Naive B cell (primary cell): ENCODE measurements around the gene LARP4B. TPM values are rescaled to one million over a fixed set of nuclear protein-coding genes. Genes with fewer than 3 reads are reported as not detected.
A peak's percentile ranks its signal among the peaks of the same experiment; 100 is the strongest.
"Not testable (repeated sequence)": the region's sequence is repeated elsewhere in the genome, so short reads cannot be mapped to it uniquely, and the experiment has no call there.

Source experiments
- ATAC-seq, 2 donors: fragments of 150-1000 bp; cut with Tn5 transposase; 2 replicates each; pipeline ENCODE4 v1.10.0; 2021; ENCODE audit warnings: low read depth in 2 of 2, mild to moderate bottlenecking in 2 of 2, moderate library complexity in 2 of 2
- DNase-seq: peaks from one replicate; pipeline ENCODE4 v3.0.0; 2022
- H3K27ac Mint-ChIP-seq, 6 donors: one replicate each; pipeline ENCODE4 v1.8.0; 2020 to 2022; ENCODE audit warnings: mild to moderate bottlenecking in 6 of 6, mixed read lengths in 6 of 6, moderate library complexity in 5 of 6, inconsistent platforms in 2 of 6
- H3K27me3 Mint-ChIP-seq, 3 donors: one replicate each; pipeline ENCODE4 v1.8.0; 2021 to 2022; ENCODE audit warnings: mixed read lengths in 3 of 3, mild to moderate bottlenecking in 1 of 3
- H3K36me3 Mint-ChIP-seq, 2 donors: one replicate each; pipeline ENCODE4 v1.8.0; 2020 to 2022; ENCODE audit warnings: mixed read lengths in 2 of 2, inconsistent platforms in 1 of 2, mild to moderate bottlenecking in 1 of 2
- H3K4me1 Mint-ChIP-seq, 3 donors: one replicate each; pipeline ENCODE4 v1.8.0; 2020 to 2022; ENCODE audit warnings: mixed read lengths in 3 of 3, inconsistent platforms in 1 of 3, mild to moderate bottlenecking in 1 of 3, moderate library complexity in 1 of 3
- H3K4me3 Mint-ChIP-seq, 8 donors: one replicate each; pipeline ENCODE4 v1.8.0; 2020 to 2022; ENCODE audit warnings: mild to moderate bottlenecking in 8 of 8, mixed read lengths in 8 of 8, moderate library complexity in 8 of 8, inconsistent platforms in 2 of 8
- H3K9me3 Mint-ChIP-seq, 7 donors: one replicate each; pipeline ENCODE4 v1.8.0; 2020 to 2022; ENCODE audit warnings: mixed read lengths in 7 of 7, mild to moderate bottlenecking in 5 of 7, inconsistent platforms in 2 of 7, moderate library complexity in 1 of 7
- polyA plus RNA-seq, 6 donors: library from polyadenylated mRNA; unstranded; fragments of 300-500 nt; fragmentation: Illumina TruSeq; gene quantifications; one replicate each; pipeline ENCODE4 v1.2.3, GENCODE V29; 2021; ENCODE audit warnings: low read depth in 6 of 6

Gene LARP4B
- polyA plus RNA-seq, 6 donors from 2014 or later: 19.3 to 42.8 (median 33.1) TPM

DNA sequence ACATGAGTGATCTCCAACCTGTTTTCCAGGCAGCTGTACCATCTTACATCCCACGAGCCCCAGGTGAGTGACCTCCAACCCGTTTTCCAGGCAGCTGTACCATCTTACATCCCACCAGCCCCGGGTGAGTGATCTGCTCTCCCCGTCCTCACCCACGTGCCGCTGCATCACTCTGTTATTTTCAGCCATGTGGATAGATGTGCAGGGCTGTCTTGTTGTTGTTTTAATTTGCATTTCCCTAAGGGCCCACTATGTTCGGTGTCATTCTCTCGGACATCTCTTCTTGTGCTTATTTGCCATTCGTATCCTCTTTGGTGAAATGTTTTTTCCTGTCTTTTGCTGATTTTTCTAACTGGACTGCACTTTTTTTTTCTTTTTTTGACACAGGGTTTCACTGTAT is 17.9 kb upstream of the LARP4B start:
- peaks cover 0 to 9% (median 3%) of the 10 kb centered on the region in 3 donors for H3K4me1 Mint-ChIP-seq
- no peaks in the 10 kb centered on the region for H3K9me3 Mint-ChIP-seq
- DNase-seq (no peak), ATAC-seq (no peak)
- no peaks in the 10 kb centered on the region for H3K36me3 Mint-ChIP-seq
- H3K4me3 Mint-ChIP-seq: no peak overlapping the region
- no peak overlapping the region for H3K27ac Mint-ChIP-seq
- H3K27me3 Mint-ChIP-seq: peaks cover 3 to 19% (median 15%) of the 10 kb centered on the region in 3 donors

DNA sequence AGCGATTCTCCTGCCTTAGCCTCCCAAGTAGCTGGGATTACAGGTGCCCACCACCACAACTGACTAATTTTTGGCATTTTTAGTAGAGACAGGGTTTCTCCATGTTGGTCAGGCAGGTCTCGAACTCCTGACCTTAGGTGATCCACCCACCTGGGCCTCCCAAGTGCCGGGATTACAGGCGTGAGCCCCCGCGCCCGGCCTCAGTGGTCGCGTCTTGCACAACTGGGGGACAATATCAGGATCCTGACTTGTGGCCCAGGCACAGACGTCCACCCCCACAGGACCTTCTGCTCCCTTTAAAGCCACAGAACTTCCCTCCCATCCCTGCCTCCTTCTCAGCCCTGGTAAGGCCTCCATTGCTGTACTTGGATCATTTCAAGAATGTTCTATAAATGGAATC is 16.8 kb upstream of the LARP4B start:
- no peaks in the 10 kb centered on the region for H3K9me3 Mint-ChIP-seq
- no peak overlapping the region for H3K4me3 Mint-ChIP-seq
- ATAC-seq (no peak), DNase-seq (no peak)
- H3K27me3 Mint-ChIP-seq: peaks cover 0 to 12% (median 5%) of the 10 kb centered on the region in 3 donors
- H3K4me1 Mint-ChIP-seq: peaks cover 5 to 15% (median 14%) of the 10 kb centered on the region in 3 donors
- no peaks in the 10 kb centered on the region for H3K36me3 Mint-ChIP-seq
- peak overlapping the region in 1 of 6 donors; percentile 6 for H3K27ac Mint-ChIP-seq

DNA sequence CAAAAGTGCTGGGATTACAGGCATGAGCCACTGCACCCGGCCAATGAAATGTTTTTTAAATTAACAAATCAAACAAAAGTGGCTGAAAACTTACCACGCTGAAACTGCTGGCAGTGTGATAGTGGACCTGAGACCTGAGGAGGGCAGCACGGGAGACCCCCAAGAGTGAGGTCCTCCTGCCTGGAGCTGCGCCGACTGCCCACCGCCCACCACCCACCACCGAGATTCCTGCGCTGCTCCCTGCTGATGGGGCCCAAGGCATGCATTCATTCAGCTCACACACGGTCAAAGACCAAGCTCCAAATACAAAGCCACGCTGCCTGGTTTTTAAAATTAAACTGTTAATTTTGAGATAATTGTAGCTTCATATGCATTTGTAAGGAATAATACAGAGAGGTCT is 16.4 kb upstream of the LARP4B start:
- DNase-seq (no peak), ATAC-seq (no peak)
- Mint-ChIP-seq H3K27ac (peak overlapping the region in 1 of 6 donors; percentile 21), H3K36me3 (no peaks in the 10 kb centered on the region), H3K4me3 (no peak overlapping the region), H3K27me3 (peaks cover 0 to 12% (median 5%) of the 10 kb centered on the region in 3 donors), H3K9me3 (no peaks in the 10 kb centered on the region), H3K4me1 (peaks cover 5 to 15% (median 15%) of the 10 kb centered on the region in 3 donors)

DNA sequence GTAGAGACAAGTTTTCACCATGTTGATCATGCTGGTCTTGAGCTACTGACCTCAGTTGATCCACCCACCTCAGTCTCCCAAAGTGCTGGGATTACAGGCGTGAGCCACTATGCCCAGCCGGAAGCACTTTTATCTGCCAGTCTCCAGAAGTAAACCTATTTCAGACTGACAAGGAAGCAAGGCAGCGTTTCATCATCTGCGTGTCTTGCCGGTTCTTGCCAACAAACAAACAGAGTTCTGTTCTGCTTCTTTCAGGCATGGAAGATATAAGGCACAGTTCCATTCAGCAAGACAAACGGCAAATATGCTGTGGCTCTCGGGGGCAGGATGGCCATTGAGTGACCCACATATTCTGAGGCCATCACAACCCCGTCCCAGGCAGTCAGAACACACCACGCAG is 15.5 kb upstream of the LARP4B start:
- Mint-ChIP-seq H3K27me3 (peaks cover 0 to 12% (median 5%) of the 10 kb centered on the region in 3 donors), H3K27ac (no peak overlapping the region), H3K9me3 (no peaks in the 10 kb centered on the region), H3K4me3 (no peak overlapping the region), H3K4me1 (peaks cover 5 to 15% (median 15%) of the 10 kb centered on the region in 3 donors), H3K36me3 (no peaks in the 10 kb centered on the region)
- ATAC-seq (no peak), DNase-seq (no peak)

DNA sequence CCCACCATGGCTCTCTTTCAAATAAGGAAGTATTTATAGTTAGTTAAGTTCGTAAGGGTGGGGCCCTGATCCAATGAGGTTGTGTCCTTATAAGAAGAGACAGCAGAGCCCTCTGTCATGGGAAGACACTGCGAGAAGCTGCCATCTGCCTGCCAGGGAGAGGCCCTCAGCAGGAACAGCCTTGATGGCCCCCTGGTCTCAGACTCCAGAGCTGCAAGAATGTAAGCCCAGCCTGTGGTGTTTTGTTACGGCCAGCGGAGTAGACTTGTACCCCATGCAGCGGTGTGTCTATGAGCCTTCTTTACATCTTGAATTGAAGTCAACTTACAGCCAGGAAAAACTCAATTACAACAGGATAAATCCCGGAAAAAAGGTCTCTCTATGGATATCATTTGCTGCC is 14.3 kb upstream of the LARP4B start:
- Mint-ChIP-seq H3K27me3 (peaks cover 0 to 13% (median 7%) of the 10 kb centered on the region in 3 donors), H3K27ac (no peak overlapping the region), H3K9me3 (no peaks in the 10 kb centered on the region), H3K36me3 (no peaks in the 10 kb centered on the region), H3K4me3 (no peak overlapping the region), H3K4me1 (peaks cover 5 to 15% (median 15%) of the 10 kb centered on the region in 3 donors)
- ATAC-seq (no peak), DNase-seq (no peak)

DNA sequence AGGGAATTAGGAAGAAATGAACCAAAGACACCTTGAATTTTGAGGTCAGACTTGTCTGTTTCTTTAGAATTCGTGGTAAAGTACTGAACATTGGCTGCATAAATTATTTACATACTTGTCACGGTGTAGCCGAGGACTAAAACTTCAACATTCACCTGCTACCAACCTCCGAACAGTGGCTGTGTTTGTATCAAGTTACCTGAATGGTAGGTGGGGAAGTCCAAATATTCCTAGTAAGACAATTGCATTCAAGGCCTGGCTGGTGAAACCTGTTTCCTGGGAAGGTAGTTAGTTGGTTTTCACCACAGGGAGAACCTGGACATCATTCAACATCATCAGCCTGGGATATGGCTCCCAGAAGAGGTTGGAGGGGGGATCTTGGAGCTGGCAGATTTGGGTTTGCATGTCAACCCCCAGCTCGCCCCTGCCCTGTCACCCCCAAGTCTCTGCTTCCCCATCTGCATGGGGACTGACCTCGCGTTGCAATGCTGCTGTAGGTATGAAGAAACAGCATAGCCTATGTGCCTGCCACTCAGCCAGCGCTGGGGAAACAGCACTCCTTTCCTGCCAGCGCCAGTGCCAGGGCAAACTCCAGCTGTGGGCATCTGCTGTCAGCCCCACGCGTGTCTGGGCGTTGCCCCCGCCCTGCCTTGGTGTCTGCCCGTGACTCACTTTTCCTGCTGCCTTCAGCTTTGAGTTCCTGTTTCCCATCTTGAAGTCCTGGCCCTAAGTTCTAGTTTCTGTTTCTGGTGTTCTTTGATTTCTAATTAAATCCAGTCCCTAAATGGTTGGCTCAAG is 12.7 kb upstream of the LARP4B start:
- Mint-ChIP-seq H3K27ac (peak overlapping the region in 3 of 6 donors; percentile 2 to 89 (median 34)), H3K4me1 (peaks cover 5 to 15% (median 10%) of the 10 kb centered on the region in 3 donors), H3K27me3 (peaks cover 0 to 6% (median 5%) of the 10 kb centered on the region in 3 donors), H3K4me3 (peak overlapping the region; percentile 1 to 79 (median 53)), H3K36me3 (no peaks in the 10 kb centered on the region), H3K9me3 (no peaks in the 10 kb centered on the region)
- peak; percentile 80 to 86 for ATAC-seq
- DNase-seq: peak; percentile 32

DNA sequence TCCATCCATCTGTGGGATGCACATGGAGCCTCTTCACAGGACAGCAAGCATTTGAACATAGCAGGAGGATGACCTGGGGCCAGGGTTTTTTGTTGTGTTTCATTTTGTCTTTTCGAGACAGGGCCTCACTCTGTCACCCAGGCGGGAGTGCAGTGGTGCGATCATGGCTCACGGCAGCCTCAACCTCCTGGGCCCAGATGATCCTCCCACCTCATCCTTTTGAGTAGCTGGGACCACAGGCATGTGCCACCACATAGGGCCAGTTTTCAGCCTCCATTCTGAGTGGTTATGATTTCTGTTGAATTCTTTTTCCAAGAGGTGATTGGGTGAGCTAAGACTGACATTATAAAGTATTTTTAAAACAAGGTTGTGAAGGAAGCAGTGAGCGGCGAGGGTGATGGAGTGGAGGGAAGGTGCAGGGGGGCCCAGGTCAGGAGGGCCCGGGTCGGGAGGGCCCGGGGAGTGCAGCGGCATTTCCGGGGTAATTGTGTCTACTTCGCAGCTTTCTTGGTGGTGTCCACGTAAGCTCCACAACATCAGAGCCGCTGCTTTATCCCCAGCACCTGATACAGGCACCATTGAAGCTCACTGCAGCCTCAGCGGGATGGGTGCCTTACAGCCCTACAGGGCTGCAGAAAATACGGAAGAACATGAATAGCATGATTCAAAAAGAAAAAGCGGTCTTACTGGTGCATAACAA is 12.0 kb upstream of the LARP4B start:
- peaks cover 0 to 5% (median 5%) of the 10 kb centered on the region in 3 donors for H3K27me3 Mint-ChIP-seq
- peak overlapping the region in 5 of 8 donors; percentile 40 to 79 (median 59) for H3K4me3 Mint-ChIP-seq
- H3K9me3 Mint-ChIP-seq: no peaks in the 10 kb centered on the region
- ATAC-seq (peak in 1 of 2 donors; percentile 32), DNase-seq (no peak)
- H3K27ac Mint-ChIP-seq: peak overlapping the region in 1 of 6 donors; percentile 73
- H3K36me3 Mint-ChIP-seq: no peaks in the 10 kb centered on the region
- peaks cover 5 to 15% (median 10%) of the 10 kb centered on the region in 3 donors for H3K4me1 Mint-ChIP-seq

DNA sequence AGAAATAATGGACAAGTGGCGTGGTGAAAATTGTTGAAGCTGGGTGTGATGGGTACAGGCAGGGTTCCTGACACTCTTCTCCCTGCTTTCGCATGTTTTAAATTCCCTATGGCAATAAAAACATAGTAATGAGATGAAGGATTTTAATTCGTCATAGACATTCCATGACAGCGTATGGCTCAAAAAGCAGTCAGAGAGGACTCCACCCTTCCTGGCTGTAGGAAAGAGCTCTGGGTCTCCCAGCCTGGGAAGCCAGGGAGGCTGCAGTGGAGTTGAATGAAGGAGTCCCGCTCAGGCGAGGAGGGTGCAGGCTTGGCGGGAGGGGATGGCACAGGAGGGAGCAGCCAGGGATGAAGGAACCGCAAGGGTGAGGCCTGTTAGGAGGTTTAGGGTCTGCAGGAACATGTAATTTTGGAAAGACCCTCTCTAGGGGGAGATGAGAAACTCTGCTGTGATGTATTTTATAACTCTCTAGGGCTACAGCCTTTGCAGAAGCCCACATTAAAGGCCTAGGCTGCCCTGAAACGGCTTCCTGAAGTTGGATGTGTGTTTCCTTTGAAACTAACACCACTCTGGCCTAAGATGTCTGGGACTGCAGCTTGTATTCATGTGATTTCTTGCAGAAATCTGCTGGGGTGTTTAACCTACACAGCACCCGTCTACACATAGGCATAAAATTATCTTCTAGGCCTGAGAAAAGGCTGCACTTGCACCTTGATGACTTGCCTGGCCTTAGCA is 7.6 kb upstream of the LARP4B start:
- Mint-ChIP-seq H3K27me3 (peaks cover 0 to 5% (median 5%) of the 10 kb centered on the region in 3 donors), H3K4me1 (peaks cover 5 to 12% (median 11%) of the 10 kb centered on the region in 3 donors), H3K4me3 (no peak overlapping the region), H3K27ac (peak overlapping the region in 2 of 6 donors; percentile 58 to 92), H3K9me3 (no peaks in the 10 kb centered on the region), H3K36me3 (no peaks in the 10 kb centered on the region)
- DNase-seq (no peak), ATAC-seq (no peak)

DNA sequence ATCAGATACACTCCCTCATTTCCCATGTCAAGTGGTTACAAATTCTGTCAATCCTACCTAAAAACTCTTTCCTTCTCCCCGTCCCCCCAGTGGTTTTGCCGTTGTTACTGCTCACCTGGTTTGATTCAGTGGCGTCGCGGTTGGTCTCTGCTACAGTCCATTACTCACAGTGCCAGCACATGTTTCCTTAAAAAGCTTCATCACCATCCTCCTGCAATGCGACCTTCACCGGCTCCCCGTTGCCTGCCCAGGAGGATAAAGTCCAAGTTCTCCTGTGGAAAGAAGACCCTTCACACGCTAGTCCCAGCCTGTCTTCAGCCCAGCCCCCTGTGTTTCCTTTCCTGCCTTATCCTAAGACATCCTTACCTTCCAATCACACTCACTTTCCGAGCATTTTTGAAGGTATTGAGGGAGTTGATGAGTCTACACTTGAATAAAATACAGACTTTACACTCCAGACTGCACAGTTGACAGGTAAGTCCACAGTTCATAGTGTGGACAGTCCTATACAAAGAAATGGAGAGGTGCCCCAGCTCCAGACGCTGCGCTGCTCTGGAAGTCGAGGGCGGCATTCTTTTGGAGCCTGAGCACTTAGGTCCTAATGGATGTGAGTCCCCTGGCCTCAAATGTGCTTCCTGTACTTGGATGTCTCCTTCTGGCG is 3.4 kb upstream of the LARP4B start:
- ATAC-seq: no peak
- Mint-ChIP-seq H3K27me3 (no peaks in the 10 kb centered on the region), H3K4me3 (peak overlapping the region in 4 of 8 donors; percentile 29 to 88 (median 54)), H3K4me1 (peaks cover 8 to 18% (median 12%) of the 10 kb centered on the region in 3 donors), H3K9me3 (no peaks in the 10 kb centered on the region), H3K27ac (peak overlapping the region in 3 of 6 donors; percentile 6 to 73 (median 17)), H3K36me3 (no peaks in the 10 kb centered on the region)
- DNase-seq: no peak

DNA sequence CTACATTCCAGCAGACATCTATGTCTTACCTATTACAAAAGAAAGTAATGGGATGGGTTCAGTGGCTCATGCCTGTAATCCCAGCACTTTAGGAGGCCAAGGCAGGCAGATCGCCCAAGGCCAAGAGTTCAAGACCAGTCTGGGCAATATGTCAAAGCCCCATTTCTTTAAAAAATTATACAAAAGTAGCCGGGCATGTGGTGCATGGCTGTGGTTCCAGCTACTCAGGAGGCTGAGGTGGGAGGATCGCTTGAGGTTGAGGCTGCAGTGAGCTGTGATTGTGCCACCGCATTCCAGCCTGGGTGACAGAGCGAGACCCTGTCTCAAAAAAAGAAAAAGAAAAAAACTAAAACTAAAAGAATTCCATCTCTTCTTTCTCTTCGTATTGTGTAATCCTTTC is 2.7 kb upstream of the LARP4B start:
- not testable (repeated sequence) for ATAC-seq, H3K27me3 Mint-ChIP-seq, DNase-seq, H3K9me3 Mint-ChIP-seq, H3K36me3 Mint-ChIP-seq
- Mint-ChIP-seq H3K4me3 (peak overlapping the region in 5 of 8 donors; percentile 43 to 89 (median 49)), H3K27ac (peak overlapping the region in 2 of 6 donors; percentile 30 to 44), H3K4me1 (peaks cover 15 to 24% (median 19%) of the 10 kb centered on the region in 3 donors)

DNA sequence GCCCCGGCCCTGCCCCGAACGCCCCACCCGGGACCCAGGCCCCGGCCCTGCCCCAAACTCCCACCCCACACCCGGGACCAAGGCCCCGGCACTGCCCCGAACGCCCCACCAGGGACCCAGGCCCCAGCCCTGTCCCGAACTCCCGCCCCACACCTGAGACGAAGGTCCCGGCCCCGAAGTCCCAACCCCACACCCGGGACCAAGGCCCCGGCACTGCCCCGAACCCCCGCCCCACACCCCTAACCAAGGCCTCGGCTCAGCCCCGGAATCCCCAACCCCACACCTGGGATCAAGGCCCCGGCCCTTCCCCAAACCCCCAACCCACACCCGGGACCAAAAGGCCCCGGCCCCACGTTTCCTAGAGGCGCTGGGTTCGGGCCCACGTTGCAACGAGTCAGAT is 1.1 kb upstream of the LARP4B start:
- Mint-ChIP-seq H3K4me3 (peak overlapping the region; percentile 77 to 89 (median 84)), H3K36me3 (no peaks in the 10 kb centered on the region), H3K27me3 (no peaks in the 10 kb centered on the region), H3K27ac (peak overlapping the region; percentile 82 to 94 (median 92)), H3K4me1 (peaks cover 27 to 33% (median 31%) of the 10 kb centered on the region in 3 donors), H3K9me3 (no peaks in the 10 kb centered on the region)
- ATAC-seq (no peak), DNase-seq (no peak)

DNA sequence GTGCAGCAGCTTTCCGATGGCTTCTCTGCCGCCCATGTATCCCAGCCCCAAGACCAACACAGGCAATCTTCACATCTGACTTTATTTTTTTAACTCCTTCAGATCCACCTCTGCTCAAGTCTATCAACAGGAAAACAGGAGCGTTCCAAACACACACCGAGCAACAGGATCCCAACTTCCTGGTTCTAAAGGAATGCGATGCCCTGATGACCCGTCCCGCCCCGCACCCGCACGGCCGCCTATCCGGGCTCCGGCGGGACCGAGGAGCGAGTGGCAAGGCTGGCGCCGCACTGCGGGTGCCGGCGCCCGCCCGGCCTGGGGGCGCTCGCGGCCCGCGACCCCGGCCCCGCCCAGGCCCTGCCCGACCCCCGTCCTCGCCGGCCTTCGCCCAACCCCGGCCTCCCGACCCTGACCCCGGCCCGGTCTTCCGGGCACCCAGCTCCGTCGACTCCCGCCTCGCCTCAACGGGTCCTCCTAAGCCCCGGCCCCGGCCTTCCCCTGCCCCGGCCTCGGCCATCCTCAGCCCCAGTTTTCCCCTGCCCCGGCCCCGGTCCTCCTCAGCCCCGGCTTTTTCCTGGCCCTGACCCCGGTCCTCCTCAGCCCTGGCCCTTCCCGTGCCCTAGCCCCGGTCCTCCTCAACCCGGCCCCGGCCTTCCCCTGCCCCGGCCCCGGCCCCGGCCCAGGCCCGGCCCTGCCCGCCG is 730 bp downstream of the LARP4B start:
- Mint-ChIP-seq H3K4me1 (peaks cover 36 to 46% (median 41%) of the 10 kb centered on the region in 3 donors), H3K9me3 (no peaks in the 10 kb centered on the region), H3K27me3 (no peaks in the 10 kb centered on the region), H3K4me3 (peak overlapping the region; percentile 91 to 98 (median 93)), H3K27ac (peak overlapping the region; percentile 95 to 97 (median 97)), H3K36me3 (no peaks in the 10 kb centered on the region)
- DNase-seq (peak; percentile 37), ATAC-seq (no peak)
